ENCODE data around the gene BICC1. TPM values are rescaled to one million over a fixed set of nuclear protein-coding genes. Genes with fewer than 3 reads are reported as not detected.

The BICC1 gene
- total RNA-seq, 4 donors from 2014 or later, result 4.7 to 29.7 (median 18.0) TPM

DNA sequence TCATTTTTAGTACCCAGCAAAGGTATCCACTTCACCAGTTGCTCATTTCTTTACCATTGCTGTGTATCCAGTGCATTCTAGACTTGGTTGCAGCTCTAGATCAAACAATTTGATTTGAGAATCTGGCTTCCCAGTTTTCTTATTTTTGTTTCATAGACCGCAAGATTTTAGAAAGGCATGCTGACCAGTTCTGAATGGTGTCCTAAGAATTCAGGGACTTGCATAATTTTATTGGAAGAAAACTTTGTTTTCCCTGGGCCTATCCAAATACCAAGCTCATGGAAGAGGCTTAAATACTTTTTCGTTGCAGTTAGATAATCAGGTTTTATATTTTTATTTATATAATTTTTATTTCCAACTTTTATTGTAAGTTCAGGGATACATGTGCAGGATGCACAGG, 58.3 kb downstream of the BICC1 start:
- intact Hi-C loops (cut with DNase I; ENCODE audit: low total_unique reads), result no loop called here
- H3K36me3 ChIP-seq, result no peaks in the 10 kb centered on the region
- H3K9me3 ChIP-seq, result no peaks in the 10 kb centered on the region
- H3K4me1 ChIP-seq, result peaks cover 14 to 20% of the 10 kb centered on the region in 2 donors
- H3K27ac ChIP-seq, result no peak overlapping the region
- TF ChIP-seq, protein P1, sequence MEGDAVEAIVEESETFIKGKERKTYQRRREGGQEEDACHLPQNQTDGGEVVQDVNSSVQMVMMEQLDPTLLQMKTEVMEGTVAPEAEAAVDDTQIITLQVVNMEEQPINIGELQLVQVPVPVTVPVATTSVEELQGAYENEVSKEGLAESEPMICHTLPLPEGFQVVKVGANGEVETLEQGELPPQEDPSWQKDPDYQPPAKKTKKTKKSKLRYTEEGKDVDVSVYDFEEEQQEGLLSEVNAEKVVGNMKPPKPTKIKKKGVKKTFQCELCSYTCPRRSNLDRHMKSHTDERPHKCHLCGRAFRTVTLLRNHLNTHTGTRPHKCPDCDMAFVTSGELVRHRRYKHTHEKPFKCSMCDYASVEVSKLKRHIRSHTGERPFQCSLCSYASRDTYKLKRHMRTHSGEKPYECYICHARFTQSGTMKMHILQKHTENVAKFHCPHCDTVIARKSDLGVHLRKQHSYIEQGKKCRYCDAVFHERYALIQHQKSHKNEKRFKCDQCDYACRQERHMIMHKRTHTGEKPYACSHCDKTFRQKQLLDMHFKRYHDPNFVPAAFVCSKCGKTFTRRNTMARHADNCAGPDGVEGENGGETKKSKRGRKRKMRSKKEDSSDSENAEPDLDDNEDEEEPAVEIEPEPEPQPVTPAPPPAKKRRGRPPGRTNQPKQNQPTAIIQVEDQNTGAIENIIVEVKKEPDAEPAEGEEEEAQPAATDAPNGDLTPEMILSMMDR (IDR thresholded peaks at IDR 0.05 in 4 of 5, conservative IDR thresholded peaks at IDR 0.05 in 1 of 5), result no peak
- no peak for TF ChIP-seq POLR2A (IDR thresholded peaks at IDR 0.05)
- no peak overlapping the region for H3K4me3 ChIP-seq
- in situ Hi-C loops (cut with MboI; ENCODE audit: low sequenced_read_pairs in 4 of 4), result no loop called here
- H3K27me3 ChIP-seq, result no peaks in the 10 kb centered on the region
- no peak for DNase-seq
- ATAC-seq, result no peak

DNA sequence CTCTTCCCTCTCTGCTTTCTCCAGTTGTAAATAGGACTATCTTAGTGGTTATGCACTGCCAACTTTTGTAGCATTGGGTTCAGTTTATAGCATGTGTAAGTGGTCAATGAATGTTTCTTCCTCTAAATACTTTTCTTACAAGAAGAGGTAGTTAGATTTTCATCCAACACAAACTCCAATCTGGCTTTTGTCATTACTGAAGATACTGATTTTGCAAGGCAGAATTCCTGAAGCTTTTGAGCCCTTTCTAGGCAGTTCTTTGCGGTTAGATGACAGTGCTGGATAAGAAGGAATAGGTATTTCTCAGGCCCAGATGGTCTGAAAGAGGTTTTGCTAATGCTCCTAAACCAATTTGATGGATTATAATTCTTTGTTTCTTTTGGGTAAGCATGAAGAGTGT, 60.5 kb downstream of the BICC1 start:
- intact Hi-C loops (cut with DNase I; ENCODE audit: low total_unique reads), result no loop called here
- Histone ChIP-seq H3K36me3 (no peaks in the 10 kb centered on the region), H3K4me1 (peaks cover 30 to 41% of the 10 kb centered on the region in 2 donors), H3K27me3 (no peaks in the 10 kb centered on the region), H3K9me3 (no peaks in the 10 kb centered on the region), H3K27ac (no peak overlapping the region), H3K4me3 (no peak overlapping the region)
- no peak for TF ChIP-seq POLR2A (IDR thresholded peaks at IDR 0.05)
- TF ChIP-seq, protein P1 (IDR thresholded peaks at IDR 0.05 in 4 of 5, conservative IDR thresholded peaks at IDR 0.05 in 1 of 5), result no peak
- no peak for ATAC-seq
- in situ Hi-C loops (cut with MboI; ENCODE audit: low sequenced_read_pairs in 4 of 4), result no loop called here
- DNase-seq, result no peak

DNA sequence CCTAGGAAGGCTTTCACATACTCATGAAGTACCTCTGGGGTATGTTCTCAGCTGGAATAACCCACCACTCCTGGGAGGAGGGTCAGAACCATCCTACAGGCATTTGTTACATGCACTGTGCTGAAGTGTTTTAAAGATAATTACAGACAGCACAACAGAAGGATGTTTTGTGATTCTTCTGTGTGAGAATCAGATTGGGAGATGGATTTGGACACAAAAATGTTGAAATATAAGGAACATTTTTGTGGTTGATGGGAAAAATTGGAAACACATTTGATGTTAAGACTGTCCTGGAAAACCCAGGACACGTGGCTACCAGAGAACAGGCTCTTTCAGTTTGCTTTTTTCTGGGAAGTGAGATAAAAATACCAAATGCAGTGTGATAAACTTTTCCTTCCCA, 61.4 kb downstream of the BICC1 start:
- Histone ChIP-seq H3K9me3 (no peaks in the 10 kb centered on the region), H3K4me3 (no peak overlapping the region), H3K36me3 (no peaks in the 10 kb centered on the region), H3K27ac (no peak overlapping the region), H3K4me1 (peaks cover 36 to 48% of the 10 kb centered on the region in 2 donors), H3K27me3 (no peaks in the 10 kb centered on the region)
- ATAC-seq, result no peak
- in situ Hi-C loops (cut with MboI; ENCODE audit: low sequenced_read_pairs in 4 of 4), result no loop called here
- no peak for DNase-seq
- intact Hi-C loops (cut with DNase I; ENCODE audit: low total_unique reads), result no loop called here
- TF ChIP-seq, protein P1 (IDR thresholded peaks at IDR 0.05 in 4 of 5, conservative IDR thresholded peaks at IDR 0.05 in 1 of 5), result no peak
- TF ChIP-seq POLR2A (IDR thresholded peaks at IDR 0.05), result no peak

GRCh38 chr10:58575491-58575890, 62.8 kb downstream of the BICC1 start:
- TF ChIP-seq, protein P1 (IDR thresholded peaks at IDR 0.05 in 4 of 5, conservative IDR thresholded peaks at IDR 0.05 in 1 of 5), result no peak
- no peak for TF ChIP-seq POLR2A (IDR thresholded peaks at IDR 0.05)
- intact Hi-C loops (cut with DNase I; ENCODE audit: low total_unique reads) (no loop called here), in situ Hi-C loops (cut with MboI; ENCODE audit: low sequenced_read_pairs in 4 of 4) (no loop called here)
- DNase-seq (no peak), ATAC-seq (no peak)
- peaks cover 42 to 49% of the 10 kb centered on the region in 2 donors for H3K4me1 ChIP-seq
- no peaks in the 10 kb centered on the region for H3K27me3 ChIP-seq
- H3K27ac ChIP-seq, result no peak overlapping the region
- H3K36me3 ChIP-seq, result no peaks in the 10 kb centered on the region
- H3K9me3 ChIP-seq, result no peaks in the 10 kb centered on the region
- no peak overlapping the region for H3K4me3 ChIP-seq

GRCh38 chr10:58576751-58577436, 64.2 kb downstream of the BICC1 start:
- Histone ChIP-seq H3K27ac (peak overlapping the region; percentile 21 to 56 (median 42)), H3K4me1 (peaks cover 42 to 44% of the 10 kb centered on the region in 2 donors), H3K36me3 (no peaks in the 10 kb centered on the region), H3K27me3 (no peaks in the 10 kb centered on the region), H3K4me3 (no peak overlapping the region), H3K9me3 (no peaks in the 10 kb centered on the region)
- intact Hi-C loops (cut with DNase I; ENCODE audit: low total_unique reads) (no loop called here), in situ Hi-C loops (cut with MboI; ENCODE audit: low sequenced_read_pairs in 4 of 4) (no loop called here)
- ATAC-seq (no peak), DNase-seq (no peak)
- TF ChIP-seq, protein P1 (IDR thresholded peaks at IDR 0.05 in 4 of 5, conservative IDR thresholded peaks at IDR 0.05 in 1 of 5), result no peak
- no peak for TF ChIP-seq POLR2A (IDR thresholded peaks at IDR 0.05)
